GM21528 (cell line): ENCODE data around the gene TMEM82.
A peak's percentile ranks its signal among the peaks of the same experiment; 100 is the strongest.
"Not testable (repeated sequence)": the region's sequence is repeated elsewhere in the genome, so short reads cannot be mapped to it uniquely, and the experiment has no call there.

Experiments used
- ATAC-seq: cut with Tn5 transposase; IDR thresholded peaks from one replicate; pipeline ENCODE4 v1.9.1; 2021; ENCODE audit warnings: mild to moderate bottlenecking, moderate library complexity; ENCODE audit not compliant: unreplicated experiment, low FRiP score

Gene TMEM82

GRCh38 chr1:15742339-15742801 lies at the start of gene TMEM82:
Gene TMEM82, plus strand, starts transcription at chr1:15742499. Its CDS starts 61 bp downstream, at chr1:15742560.
- ATAC-seq = no peak

GRCh38 chr1:15693371-15693770 lies 48.9 kb upstream of the TMEM82 start:
- ATAC-seq = no peak

GRCh38 chr1:15696956-15697521 lies 45.3 kb upstream of the TMEM82 start:
- peak; percentile 90 for ATAC-seq

- no peak for ATAC-seq
Measured at GRCh38 chr1:15698201-15698600, 44.1 kb upstream of the TMEM82 start.

- not testable (repeated sequence) for ATAC-seq
Measured at GRCh38 chr1:15699321-15699720, 43.0 kb upstream of the TMEM82 start.

GRCh38 chr1:15700508-15700907 lies 41.8 kb upstream of the TMEM82 start:
- no peak for ATAC-seq

GRCh38 chr1:15701784-15702183 lies 40.5 kb upstream of the TMEM82 start:
- no peak for ATAC-seq

- ATAC-seq = no peak
Measured at GRCh38 chr1:15702722-15703550, 39.4 kb upstream of the TMEM82 start.

GRCh38 chr1:15703562-15703961 lies 38.7 kb upstream of the TMEM82 start:
- ATAC-seq = no peak

- ATAC-seq = no peak
Measured at GRCh38 chr1:15704526-15705183, 37.6 kb upstream of the TMEM82 start.

GRCh38 chr1:15705184-15705566 lies 37.1 kb upstream of the TMEM82 start:
- no peak for ATAC-seq

- ATAC-seq = no peak
Measured at GRCh38 chr1:15706751-15707150, 35.5 kb upstream of the TMEM82 start.

GRCh38 chr1:15707239-15707925 lies 34.9 kb upstream of the TMEM82 start:
- no peak for ATAC-seq

- ATAC-seq = no peak
Measured at GRCh38 chr1:15708486-15709137, 33.7 kb upstream of the TMEM82 start.

GRCh38 chr1:15709226-15709625 lies 33.1 kb upstream of the TMEM82 start:
- ATAC-seq = no peak

GRCh38 chr1:15712168-15712567 lies 30.1 kb upstream of the TMEM82 start:
- no peak for ATAC-seq

GRCh38 chr1:15714406-15715136 lies 27.7 kb upstream of the TMEM82 start:
- ATAC-seq = no peak

GRCh38 chr1:15717418-15718125 lies 24.7 kb upstream of the TMEM82 start:
- no peak for ATAC-seq

GRCh38 chr1:15718199-15718601 lies 24.1 kb upstream of the TMEM82 start:
- ATAC-seq = no peak
